Fibroblast of skin of left quadriceps (primary cell): Measurements from ENCODE around the gene PRDM11.

ENCODE experiments used
- DNase-seq, 2 experiments: peaks; one replicate each; pipeline ENCODE4 v3.0.0-alpha.2; 2013; ENCODE audit warnings: low read depth in 2 of 2

The PRDM11 gene

GRCh38 chr11:45174168-45174835 lies 27.9 kb downstream of the PRDM11 start:
- DNase-seq = no peak

GRCh38 chr11:45174963-45175362 lies 28.5 kb downstream of the PRDM11 start:
- no peak for DNase-seq

GRCh38 chr11:45176996-45177395 lies 30.6 kb downstream of the PRDM11 start:
- DNase-seq = no peak

DNA sequence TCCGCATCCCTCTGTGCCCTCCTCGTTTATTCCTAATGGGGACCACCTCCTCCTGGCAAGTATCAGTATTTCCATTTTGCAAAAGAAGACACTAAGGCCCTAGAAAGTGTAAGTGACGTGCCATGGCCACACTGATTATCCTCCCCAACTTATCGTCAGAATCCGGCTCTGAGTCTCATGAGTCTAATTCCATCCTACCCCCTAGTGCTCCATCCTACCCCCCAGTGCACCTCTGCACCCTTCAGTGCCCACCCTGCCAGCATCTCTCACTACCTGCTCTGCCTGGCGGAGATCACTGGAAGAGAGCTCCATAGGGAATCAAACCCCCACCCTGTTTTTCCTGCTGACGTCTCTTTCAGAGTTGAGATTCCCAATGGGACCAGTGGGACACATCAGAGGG lies 31.8 kb downstream of the PRDM11 start:
- DNase-seq = no peak

DNA sequence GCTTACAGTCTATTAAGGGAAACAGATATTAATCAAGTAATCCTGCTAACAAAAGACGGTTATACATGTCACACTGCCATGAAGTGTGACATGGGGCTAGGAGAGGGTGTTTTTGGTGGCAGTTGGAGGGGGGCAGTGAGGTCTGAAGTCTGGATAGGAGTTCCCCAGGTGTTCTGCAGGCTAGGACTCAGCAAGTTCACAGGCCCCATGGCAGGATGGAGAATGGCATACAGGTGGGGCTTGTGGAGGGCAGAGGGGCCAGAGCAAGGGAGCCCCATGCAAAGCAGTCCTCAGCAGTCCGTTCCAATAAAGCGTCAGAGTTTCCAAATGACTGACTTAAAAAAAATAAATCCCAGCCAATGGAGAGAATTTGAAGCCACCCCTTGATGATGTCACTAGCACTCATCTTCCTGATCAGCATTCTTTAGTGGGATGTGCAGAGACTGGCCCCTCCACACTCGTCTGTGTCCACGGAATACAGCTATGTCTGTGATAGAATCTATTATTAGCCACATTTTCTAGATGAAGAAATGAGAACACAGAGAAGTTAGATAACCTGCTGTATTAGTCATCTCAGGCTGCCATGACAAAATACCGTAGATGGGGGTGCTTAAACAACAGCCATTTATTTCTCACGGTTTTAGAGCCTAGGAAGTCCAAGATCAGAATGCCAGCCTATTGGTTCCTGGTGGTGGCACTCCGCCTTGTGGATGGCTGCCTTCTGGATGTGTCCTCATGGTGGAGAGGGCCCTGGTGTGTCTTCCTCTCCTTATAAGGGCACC lies 32.6 kb downstream of the PRDM11 start:
- DNase-seq = peak in 1 of 2 experiments; percentile 11

GRCh38 chr11:45179686-45180178 lies 33.3 kb downstream of the PRDM11 start:
- no peak for DNase-seq

- no peak for DNase-seq
Measured at GRCh38 chr11:45180179-45180847, 33.9 kb downstream of the PRDM11 start.

DNA sequence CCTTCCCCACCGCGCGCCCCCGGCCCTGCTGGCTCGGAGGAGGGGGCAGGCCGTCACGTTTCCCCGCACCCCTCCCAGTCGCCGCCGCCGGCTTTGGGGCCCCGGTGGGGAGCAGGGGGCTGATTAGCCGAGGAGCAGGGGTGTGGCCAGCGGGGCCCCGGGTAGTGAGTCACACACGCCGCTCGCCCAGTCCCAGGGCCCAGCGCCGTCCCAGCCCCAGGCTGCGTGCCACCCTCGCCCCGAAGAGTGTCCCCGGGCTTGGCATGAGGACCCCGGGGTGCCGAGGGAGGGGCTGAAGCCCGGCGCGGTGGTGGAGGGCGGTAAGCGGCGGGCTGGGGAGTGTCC lies 34.4 kb downstream of the PRDM11 start:
- peak; percentile 11 to 24 for DNase-seq

GRCh38 chr11:45181193-45181888 lies 34.9 kb downstream of the PRDM11 start:
- DNase-seq = no peak

DNA sequence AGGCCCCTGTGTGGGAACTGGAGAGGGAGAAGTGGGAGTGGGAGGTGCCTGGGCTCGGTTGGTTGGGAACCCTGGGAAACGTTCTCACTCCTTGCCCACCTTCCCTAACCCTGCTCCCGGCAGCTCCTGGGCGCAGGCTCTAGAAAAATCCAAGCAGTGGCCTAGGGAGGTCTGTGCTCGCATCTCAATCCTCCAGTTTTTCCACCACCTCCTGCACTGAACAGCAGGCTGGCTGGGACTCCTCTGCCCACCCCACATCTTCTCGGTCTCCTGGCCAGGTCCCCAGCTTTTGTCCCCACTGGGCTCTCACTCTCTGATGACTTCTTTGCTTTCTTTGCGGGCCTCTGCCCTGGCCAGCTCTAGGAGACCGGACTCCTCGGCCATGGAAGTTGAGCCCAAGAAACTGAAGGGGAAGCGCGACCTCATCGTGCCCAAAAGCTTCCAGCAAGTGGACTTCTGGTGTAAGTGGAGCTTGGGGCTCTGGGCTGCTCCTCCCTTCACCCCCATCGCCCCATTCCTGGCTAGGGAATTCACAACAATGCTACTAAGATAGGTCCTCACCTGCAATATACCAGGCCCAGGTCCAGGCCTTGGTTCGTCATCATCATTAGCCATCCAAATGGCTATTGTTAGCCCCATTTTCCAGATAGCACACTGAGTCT lies 35.6 kb downstream of the PRDM11 start:
- no peak for DNase-seq

DNA sequence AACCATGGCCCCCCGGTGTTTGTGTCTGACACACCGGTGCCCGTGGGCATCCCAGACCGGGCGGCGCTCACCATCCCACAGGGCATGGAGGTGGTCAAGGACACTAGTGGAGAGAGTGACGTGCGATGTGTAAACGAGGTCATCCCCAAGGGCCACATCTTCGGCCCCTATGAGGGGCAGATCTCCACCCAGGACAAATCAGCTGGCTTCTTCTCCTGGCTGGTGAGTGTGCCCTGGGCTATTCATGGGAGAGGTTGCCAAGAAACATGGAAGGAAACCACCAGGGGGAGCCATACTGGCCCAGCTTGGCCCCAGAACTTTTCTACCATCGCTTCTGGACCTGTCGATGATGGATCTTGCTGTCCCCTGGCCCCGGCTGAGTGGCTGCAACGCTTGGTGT lies 36.5 kb downstream of the PRDM11 start:
- DNase-seq = no peak

DNA sequence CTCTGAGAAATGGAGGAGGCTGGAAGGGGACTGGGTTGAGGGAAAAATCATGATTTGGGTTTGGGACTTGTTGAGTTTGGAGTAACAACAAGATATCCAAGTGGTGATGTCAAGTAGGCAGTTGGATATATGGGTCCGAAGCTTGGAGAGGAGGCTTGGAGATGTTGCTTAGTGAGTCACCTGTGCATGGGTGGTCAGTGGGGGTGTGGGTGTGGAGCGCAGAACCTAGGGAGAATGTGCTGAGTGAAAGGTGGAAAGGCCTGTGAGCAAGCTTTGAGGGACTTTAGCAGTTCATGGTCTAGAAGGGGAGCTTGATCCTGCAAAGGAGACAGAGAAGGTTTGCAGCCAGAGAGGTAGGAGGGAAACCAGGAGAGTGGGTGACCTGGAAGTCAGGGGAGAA lies 38.2 kb downstream of the PRDM11 start:
- no peak for DNase-seq

- DNase-seq = no peak
Measured at GRCh38 chr11:45185228-45185729, 38.8 kb downstream of the PRDM11 start.

- no peak for DNase-seq
Measured at GRCh38 chr11:45187375-45187774, 40.9 kb downstream of the PRDM11 start.

DNA sequence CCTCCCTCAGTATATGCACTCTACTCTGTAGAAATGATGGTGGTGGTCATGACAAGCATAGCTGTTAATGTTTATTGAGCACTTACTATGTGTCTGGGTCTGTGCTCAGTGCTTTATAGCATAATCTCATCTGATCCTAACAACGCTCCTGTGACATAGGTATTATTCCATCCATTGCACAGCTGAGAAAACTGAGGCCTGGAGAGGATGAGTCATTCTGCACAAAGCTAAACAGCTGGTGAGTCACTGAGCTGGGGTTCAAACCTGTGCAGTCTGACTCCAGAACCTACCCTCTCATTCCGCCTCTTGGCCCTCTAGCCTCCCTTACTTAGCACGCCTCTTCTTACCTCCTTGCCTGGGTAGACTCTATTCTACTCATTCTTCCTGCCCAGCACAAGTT lies 41.7 kb downstream of the PRDM11 start:
- no peak for DNase-seq

- no peak for DNase-seq
Measured at GRCh38 chr11:45189230-45189629, 42.8 kb downstream of the PRDM11 start.

DNA sequence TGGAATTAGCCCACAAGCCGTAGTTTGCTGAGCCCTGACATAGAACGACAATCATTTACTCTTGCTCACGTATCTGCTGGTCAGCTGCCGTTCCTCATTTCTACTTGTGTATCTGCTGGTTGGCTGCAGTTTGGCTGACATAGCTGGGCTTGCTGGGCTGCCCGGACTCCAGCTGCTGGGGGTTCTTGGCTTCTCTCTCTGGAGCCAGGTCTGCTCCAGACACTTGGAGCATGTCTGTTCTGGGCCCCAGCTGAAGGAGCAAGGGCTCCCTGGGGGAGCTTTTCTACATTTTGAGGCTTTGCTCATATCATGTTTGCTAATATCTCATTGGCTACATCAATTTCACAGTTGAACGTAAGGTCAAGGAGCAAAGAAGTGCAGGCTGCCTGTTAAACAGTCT lies 47.3 kb downstream of the PRDM11 start:
- no peak for DNase-seq

DNA sequence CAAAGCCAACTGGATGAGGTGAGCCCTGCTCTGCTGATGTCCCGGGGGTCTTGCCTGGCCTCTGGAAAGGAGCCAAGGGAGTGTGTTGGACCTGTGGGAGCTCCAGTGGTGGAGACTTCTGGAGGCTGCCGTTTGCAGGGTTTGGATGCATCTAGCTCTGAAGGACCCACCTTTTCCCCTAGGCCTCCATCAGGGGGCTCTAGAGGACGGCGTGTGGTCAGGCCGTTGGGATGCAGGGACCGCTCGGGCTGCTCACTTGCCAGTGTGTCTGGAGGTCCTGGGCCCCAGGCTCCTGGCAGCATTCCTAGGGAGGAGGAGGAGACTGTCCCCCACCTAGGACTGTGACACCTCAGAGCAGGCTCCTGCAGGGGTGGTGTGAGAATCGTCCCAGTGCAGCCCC lies 58.3 kb downstream of the PRDM11 start:
- DNase-seq = no peak

DNA sequence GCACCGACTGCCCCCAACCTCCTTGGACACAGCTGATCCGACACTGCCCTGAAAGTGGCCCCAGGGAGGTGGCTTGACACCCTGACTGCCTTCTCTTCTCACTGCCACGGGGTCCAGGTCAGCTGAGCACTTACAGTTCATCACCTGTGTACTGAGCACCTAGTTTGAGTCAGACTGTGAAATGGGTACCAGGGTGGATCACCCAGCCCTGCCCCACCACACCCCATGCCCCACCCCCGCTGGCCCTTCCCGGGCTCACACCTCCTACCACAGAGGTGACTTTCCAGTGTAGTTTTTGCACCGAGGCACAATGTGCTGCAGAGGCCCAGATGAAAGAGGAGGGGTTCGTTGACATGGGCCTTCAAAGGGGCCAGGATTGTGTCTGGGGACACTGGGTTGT lies 59.5 kb downstream of the PRDM11 start:
- no peak for DNase-seq

DNA sequence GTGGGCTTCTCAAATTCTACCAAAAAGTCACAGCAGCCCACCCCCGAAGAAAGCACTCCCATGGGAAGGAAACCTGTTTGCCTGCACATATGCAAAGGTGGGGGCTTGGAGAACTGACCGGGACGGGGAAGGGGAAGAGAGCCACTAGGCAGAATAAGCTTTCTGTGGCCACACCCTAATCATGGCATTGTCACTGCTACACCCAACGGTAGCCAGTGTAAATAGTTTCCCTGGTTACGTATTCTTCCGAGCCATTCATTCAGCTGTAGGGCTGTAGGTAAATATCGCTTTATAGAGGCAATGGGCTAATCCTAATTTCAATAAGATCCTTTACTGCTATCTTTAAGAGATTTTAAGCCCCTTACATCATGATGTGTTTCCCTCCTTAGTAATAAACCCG lies 61.7 kb downstream of the PRDM11 start:
- no peak for DNase-seq
